Left ventricle myocardium superior (tissue), 1 donor: ENCODE results near the gene CCDC89. TPM values are rescaled to one million over a fixed set of nuclear protein-coding genes. Genes with fewer than 3 reads are reported as not detected.

Experiments used
- ATAC-seq: fragments of 200-7000 bp; cut with Tn5 transposase; one replicate; pipeline ENCODE4 v1.9.1; 2020; ENCODE audit warnings: mild to moderate bottlenecking, moderate library complexity
- DNase-seq: peaks from one replicate; pipeline ENCODE4 v3.0.0-alpha.2; 2020
- intact Hi-C: fragments of 100-400 bp; cut with micrococcal nuclease; formaldehyde crosslinking; loops from one replicate; pipeline ENCODE4 v1.11.0; 2022
- long read RNA-seq: library from polyadenylated mRNA; unstranded; transcript quantifications from one replicate; pipeline ENCODE4 v2.0.0, GENCODE V29; 2021
- total RNA-seq: library from RNA; stranded (reverse); fragmentation: NEBNext Ultra II Directional; extraction: Animal tissue kit (Norgen Biotek cat#: 25700); gene quantifications from one replicate; pipeline ENCODE4 v1.2.1, GENCODE V29; 2021
- donor health status: DM: no; HTN: yes; CAD: no; lungs with severe emphysema.

Gene CCDC89
- 0.30 TPM for total RNA-seq
- long read RNA-seq, partial matches to known transcripts, result 0 of 1 reads
- long read RNA-seq, other reads (novel, unspliced or antisense), result 0 of 1 reads

DNA sequence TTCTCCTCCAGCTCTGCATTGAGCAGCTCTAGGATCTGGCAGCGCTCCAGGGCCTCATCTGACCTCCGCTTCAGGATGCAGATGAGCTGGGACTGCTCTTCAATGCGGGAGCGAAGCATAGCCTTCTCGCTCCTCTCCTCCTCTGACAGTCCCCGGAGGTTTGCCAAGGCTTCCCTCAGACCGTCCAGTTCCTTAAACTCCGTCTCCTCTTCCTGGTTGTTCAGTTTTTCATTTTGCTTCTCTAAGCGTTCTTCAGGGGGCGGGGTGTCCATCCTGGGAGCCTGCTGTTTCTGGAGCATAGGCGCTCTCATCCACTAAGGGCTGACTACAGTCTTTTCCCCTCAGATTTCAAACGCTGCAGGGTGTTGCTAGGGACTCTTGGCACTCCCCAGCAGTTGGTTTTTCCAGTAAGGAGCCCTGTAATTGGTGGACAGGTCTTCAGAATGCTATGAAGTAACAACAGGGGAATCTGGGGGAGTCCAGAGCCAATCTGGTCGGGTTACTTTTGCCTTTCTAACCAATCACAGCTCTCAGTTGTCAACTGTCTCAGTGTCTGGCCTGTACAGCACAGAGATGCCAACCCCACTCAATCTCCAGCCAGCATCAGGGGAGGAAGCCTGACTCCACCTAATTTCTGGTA, at the start of gene CCDC89:
Gene CCDC89 (minus strand): TSS at position 376 of the 640 bp plus-strand sequence. CDS start 65 bp downstream, at position 311.
- DNase-seq (peak; percentile 84), ATAC-seq (peak; percentile 93)
- intact Hi-C loops, result no loop called here

DNA sequence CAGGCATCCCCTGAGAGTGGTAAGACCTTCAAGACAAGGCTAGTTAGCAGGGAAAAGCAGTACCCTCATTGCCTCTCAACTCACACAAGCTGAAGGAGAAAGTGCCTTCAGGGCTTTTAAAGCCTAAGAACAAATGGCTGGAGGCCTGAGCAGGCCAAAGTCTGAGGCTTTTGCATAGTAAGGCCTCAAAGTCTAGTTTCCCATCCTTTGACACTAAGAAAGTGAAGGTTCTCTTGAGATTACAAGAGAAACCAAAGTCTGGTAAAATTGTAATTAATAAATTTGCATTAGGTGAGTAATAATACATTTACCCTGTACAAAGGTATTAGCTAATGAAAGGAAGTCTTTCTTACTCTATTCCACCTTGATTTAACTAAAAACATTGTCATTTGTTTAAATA, 47.0 kb upstream of the CCDC89 start:
- no peak for DNase-seq
- no peak for ATAC-seq
- intact Hi-C loops, result no loop called here

DNA sequence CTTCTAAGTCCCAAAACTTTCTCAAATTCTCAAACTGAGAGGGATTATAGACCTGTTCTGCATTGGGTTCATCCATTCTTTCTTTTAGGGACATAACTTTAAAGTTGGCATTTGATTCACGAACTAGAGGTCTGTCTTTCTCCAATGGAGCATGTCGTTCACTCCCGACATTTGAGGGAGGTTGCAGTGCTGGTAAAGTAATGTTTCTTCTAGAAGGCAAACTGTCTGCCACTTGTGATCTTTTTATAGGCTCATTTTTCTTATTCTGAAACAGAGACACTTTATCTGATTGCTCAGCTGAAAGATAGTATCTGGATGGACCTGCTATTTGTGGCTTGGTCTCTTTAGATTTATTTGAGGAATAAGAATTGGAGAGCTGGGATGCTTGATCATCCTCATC, 40.4 kb upstream of the CCDC89 start:
- no peak for ATAC-seq
- intact Hi-C loops, result no loop called here

DNA sequence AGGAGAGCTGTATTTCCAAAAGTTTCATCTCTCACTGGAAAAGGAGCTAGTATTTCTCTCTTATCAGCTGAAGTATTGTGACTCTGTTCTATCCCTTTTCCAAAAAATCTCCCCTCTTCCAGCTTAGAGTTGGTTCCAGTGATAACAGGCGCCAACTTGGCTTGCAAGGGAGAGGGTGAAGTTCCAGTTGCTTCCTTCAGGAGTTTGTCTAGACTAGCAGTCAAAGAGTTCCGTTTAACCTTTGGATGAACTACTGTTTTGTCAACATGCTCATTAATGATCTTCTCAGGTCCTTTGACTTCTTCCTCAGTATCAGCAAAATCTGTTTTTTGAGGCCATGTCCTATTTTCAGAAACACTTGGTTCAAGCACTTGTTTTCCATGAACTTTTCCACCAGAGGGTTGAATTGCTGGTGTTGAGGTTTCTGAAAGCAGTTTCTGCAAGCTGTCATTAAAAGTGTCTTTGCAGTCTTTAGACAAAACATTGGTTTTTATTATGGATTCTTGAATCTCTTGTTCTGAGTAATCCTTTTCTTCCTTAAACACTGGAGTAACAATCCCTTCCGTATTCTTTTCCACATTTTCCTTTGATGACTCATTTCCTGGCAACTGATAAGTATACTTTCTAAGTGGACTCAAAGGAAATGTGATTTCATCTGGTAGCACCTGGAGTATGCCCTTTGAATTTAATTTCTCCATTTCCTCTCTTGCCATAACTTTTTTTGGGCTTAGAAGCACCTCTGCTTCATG, 39.7 kb upstream of the CCDC89 start:
- intact Hi-C loops, result no loop called here
- no peak for DNase-seq
- peak; percentile 21 for ATAC-seq

More for the DNA sequence above, 40.4 kb upstream of the CCDC89 start:
- no peak for DNase-seq

DNA sequence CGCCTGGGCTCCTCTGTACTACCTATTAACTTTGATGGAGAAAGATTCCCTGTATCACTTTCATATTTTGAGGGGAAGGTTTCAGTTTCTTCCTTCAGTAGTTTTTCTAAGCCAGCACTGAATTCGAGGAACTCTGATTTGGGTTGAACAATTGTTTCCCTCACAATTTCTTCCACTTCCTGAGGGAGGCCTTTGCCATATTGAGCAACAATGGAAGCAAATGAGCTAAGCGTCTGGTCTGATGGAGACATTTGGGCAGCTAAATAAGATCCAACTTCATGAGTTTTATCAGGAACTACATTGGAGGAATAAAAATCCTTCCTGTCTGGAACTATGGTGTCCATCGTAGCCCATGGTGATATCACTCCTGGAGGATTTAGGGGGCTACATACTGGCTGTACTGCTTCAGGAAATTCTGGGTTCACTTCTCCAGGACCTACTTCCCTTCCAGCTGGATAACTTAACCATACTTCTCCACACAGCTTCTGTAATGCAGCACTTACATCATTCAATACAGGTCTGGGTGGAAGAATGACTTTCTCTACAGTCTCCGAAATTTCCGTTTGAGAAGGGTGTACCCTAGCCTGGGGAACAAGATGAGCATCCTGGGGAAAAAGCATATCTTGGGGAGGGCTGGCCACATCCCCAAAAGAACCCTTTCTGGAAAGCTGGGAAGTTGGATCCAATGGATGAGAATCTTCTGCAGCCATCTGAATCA, 38.9 kb upstream of the CCDC89 start:
- intact Hi-C loops, result no loop called here
- DNase-seq (no peak), ATAC-seq (peak; percentile 49)

DNA sequence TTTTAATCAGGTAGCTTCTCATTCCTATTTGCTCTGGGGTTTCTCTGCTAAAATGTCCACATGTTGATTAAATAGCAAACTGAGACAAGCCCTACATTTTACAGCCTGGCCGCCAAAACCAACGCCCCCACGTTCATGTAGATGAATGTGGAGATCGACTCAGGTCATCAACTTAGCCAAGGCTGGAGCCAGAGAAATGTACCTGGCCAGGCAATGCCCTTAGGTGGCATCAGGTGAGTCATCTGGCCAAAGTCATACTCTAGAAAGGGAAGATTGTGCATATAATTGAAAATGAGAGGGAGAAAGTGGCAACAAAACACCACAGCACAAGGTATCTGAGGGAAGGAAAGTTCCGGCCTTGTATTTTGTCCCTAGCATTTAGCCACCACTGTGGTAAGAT, 37.1 kb upstream of the CCDC89 start:
- intact Hi-C loops, result no loop called here
- no peak for ATAC-seq

DNA sequence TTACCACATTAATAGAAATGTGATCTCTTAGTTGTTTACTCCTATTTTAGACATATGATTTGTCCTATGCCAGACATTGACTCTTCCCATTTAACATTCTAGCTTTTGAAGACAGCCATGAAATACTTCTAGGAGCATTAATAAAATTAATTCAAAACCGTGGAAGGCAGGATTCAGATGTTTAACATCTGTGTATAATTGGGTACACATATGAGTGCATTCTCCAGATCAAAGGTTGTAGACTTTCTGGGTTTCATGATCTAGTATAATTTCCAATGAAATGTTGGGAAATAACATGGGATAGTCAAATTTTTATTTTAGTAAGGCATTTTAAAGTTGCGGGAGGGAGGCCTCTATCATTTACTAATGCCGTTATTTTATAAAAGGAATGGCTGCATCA, 35.2 kb upstream of the CCDC89 start:
- ATAC-seq (no peak), DNase-seq (no peak)
- intact Hi-C loops, result no loop called here

More for the DNA sequence above, 37.1 kb upstream of the CCDC89 start:
- DNase-seq, result no peak

DNA sequence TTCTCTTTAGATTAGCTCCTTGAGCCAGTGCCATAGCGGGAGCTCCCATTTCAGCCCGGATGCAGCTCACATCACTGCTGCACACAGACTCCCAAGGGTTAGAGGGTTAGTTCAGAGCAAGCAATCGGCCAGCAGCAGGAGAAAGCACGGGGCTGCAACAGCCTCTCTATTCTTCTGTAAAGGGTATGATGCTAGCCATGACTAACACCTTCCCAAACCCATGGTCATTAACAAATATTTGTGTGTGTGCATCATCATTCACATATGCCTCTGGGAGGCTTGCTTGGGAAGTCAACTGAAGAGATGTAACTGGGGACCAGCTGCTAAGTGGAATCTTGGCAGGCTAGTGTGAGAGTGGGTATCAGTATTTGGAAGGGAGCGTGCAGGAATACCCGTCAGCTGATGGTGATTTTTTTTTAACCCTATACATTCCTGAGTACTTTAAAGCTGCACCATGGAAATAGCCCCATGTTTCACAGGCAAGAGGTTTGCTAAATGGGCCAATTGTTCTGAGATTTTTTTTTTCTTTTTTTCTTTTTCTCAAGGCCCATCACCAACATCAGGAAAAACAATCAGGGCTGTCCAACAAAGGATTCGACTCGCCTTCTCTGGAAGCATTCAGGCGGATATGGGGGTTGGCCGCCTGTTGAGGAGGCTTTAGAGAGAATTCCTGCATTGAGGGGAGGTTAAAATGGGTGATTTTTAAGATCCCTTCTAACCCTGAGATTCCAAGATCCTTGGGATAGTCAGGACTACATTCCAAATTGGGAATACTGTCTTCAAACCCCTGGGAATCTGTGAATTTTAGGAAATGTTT, 33.2 kb upstream of the CCDC89 start:
- peak; percentile 42 for DNase-seq
- ATAC-seq, result peak; percentile 97
- intact Hi-C loops, result no loop called here

DNA sequence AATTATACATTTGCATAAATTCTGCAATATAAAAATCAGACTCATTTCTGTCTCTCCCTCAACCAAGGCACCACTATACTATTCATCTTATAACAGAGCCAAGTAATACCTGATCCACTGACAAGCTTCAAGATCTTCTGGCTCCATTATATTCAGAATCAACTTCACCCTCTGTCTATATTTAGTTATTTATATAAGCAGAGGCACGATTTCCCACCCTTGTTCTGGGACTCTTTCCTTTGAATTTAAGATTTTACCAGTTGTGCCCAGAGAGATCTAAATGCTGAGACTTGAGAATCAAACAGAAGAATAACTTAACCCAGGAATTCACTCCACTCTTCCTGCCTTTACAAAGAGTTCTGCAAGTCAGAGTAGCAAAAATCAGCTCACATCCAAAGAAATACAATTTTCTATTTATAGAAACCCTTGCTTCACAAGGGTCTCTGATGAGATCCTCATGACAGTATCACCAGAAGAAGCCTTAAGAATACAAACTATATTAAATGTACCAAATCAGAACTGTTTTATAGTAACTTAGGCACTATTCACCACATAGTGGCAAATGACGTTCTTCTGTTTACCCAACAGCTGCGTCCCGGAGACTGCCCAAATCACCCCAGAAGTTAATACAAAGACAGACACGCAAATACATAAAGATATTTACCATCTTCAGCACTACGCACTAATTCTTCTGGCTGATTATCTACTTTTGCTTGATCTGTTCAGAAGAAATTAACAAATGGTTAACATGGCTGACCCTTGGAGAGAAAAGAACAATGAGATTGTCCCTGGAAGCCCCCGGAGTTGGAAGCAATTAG, 32.3 kb upstream of the CCDC89 start:
- intact Hi-C loops, result no loop called here
- peak; percentile 11 for ATAC-seq

DNA sequence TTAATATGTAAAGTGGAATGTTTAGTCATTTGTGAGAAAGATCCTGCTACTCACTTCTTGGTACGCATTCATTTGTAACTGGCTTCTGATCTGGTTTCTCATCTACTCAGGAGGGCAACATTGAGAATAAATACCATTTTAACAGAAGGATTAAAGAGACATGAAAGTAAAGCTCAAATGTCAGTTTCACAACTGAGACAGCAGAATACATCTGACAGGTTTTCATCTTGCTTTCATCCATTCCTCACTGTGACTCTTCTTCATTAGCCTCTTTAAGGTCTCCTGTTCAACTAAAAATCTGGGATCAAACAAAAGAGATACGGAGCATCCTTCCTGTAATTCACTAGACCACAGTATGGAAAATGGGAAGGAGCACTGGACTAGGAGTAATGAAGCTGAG, 31.4 kb upstream of the CCDC89 start:
- ATAC-seq, result no peak
- DNase-seq, result no peak
- intact Hi-C loops, result no loop called here

More for the DNA sequence above, 32.3 kb upstream of the CCDC89 start:
- DNase-seq, result no peak

DNA sequence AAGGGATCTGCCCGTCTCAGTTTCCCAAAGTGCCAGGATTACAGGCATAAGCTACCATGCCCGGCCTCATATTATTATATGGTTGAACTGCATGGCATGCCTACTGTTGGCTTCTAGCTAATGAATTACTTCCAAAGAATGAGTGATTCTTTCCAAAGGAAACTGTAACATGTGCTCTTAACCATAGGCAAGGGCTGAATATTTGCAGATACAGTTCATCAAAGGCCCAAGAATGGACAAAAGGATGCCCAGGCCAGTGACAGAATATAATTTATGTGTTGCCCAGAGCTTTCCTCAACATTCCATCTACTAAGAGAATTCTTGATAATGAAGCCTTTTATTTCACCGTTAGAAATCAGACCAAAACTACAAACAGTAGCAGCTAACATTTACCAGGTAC, 27.0 kb upstream of the CCDC89 start:
- intact Hi-C loops, result no loop called here
- no peak for DNase-seq
- no peak for ATAC-seq

DNA sequence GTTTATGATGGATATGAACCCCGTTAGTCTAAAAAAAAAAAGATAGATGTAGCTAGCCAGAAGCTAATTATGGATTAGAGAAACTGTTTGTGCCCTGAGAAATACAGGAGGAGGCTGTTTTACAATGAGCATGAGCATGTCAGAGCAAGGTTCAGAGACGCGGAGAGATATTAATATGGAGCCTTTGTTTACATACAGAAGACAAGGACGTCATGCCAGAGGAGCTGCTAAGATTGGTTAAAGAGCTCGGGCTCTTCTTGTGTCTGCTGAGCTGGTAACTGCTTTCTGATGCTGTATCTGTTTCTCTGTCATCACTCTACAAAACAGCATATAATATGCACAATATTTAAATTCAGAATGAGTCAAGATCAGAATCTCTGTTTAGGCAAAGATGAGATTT, 24.9 kb upstream of the CCDC89 start:
- intact Hi-C loops, result no loop called here
- ATAC-seq, result no peak
- DNase-seq, result no peak

DNA sequence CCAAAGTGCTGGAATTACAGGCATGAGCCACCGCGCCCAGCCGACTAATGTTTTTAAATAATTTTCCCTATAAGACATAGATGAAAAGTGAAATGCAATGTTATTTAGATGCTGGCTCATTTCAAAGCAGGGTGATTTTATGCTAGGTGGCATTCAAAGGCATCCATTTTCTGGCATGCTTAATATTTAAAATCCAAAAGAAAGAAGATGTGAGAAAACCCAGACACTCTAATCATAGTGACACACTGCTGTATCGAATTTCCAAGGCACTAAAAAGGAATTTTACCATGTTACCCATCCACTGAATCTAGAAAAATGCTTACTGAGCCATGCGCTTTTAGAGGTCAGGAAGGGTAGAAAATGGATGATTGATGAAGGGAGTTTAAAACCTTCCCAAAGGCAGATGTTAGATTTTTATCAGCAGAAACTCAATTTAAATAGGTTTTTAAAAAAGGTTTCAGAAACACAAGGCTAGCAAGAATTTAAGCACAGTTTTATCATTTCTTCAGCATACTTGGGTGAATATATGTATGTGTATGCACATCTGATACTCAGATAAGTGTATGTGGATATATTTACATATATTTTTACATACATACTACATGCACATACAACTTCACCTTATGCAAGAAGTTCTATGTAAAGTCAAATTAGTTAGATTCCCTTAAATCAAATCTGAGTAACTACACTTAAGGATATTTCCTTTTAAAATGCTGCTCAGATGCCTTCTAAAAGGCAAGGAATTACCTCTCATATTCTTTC, 24.1 kb upstream of the CCDC89 start:
- intact Hi-C loops, result no loop called here
- DNase-seq (no peak), ATAC-seq (no peak)

DNA sequence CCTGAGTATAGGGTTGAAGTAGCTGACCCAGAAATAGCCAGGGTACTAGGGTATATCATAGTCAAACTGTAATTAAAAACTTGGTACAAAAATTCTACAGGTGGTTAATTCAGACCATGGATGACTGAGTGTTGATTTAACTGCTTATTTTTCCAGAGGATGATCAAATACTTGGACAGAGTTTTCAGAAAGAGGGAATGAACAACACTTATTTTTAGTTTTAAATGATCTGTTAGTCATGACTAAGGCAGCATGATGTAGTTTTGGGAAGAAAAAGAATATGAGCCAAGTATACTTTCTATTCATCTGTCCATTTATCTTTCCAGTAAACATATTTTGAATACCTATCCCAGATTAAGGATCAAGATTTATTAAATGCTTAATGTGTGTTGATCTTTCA, 19.8 kb upstream of the CCDC89 start:
- ATAC-seq, result no peak
- intact Hi-C loops, result no loop called here
- DNase-seq, result no peak

DNA sequence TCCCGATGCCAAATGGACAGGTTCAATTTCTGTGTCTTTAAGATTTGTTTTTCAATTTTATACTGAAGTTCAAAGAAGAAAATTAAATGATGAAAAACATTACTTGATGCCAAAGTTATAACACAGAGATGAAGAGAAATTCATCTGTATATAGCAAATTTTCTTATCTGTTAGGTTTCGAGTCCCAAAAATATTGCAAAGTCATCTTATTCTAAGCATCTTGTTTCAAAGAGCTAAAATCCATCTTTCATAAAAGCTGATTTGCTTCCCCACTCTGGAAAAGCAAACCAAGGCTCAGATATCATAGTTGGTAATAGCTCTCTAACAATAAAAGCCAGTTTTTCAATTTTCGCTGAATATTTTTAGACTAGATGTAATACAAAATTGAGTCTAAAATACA, 19.0 kb upstream of the CCDC89 start:
- DNase-seq (no peak), ATAC-seq (no peak)
- intact Hi-C loops, result no loop called here

DNA sequence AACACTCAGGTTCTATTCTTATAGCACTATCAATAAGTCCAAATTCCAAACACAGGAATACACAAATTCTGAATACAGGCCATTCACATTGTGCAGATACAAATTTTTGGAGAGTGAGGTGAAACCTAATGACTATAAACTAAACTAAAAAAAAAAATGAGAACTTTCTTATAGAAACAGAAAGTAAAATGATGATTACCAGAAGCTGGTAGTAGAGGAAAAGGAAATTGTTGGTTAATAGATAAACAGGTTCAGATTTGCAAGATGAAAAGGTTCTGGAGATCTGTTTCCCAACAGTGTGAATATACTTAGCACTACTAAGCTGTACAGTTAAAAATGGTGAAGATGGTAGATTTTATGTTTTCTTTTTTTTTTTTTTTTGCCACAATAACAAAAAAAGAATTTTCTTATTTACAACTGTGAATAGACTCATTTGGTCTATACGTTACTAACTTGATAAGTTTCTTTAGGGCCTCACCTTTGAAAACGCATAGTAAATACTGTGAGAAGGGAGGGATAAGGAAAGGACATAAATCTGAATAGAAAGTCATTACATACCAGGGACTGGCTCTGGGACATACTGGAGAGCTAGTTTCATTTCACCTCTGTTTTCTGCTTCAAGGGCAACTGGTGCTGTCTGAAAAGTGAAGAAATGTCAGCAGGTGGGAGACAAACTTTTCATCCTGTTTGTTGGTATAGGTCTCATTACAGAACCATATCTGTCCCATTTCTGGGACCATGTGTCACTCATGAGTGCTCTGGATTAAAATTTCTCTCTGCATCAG, 14.2 kb upstream of the CCDC89 start:
- intact Hi-C loops, result loop anchor here (10.0 kb wide), 1 partner anchor 125 kb away; no protein-coding TSS in a partner anchor
- DNase-seq (no peak), ATAC-seq (no peak)

DNA sequence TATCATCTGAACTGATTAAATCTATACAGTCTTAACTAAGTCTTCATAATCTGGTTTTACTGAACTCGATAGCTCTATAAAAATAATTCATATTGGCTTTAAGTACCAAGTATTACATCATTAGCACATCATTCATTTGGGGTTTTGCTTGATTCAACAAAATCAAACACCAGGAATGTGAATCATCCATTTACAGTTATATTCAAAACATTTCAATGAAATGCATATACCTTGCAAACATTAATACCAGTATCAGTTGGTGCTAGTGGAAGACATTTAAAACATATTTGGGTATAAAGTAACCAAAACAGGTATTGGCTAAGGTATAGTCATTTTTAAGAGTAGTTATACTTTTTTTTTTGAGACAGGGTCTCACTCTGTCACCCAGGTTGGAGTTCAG, 12.2 kb upstream of the CCDC89 start:
- ATAC-seq (no peak), DNase-seq (no peak)
- intact Hi-C loops, result loop anchor here (10.0 kb wide), 1 partner anchor 127 kb away; no protein-coding TSS in a partner anchor
